ENCODE data around the gene ADK. TPM values are rescaled to one million over a fixed set of nuclear protein-coding genes. Genes with fewer than 3 reads are reported as not detected.
A peak's percentile ranks its signal among the peaks of the same experiment; 100 is the strongest.
"Not testable (repeated sequence)": the region's sequence is repeated elsewhere in the genome, so short reads cannot be mapped to it uniquely, and the experiment has no call there.

Gene ADK
- total and polyA plus RNA-seq, 7 experiments from 2014 or later, result 20.7 to 43.8 (median 25.3) TPM

- Mint-ChIP-seq H3K36me3 (peaks cover 5 to 22% (median 15%) of the 10 kb centered on the region in 5 donors), H3K9me3 (peaks cover 0 to 15% (median 5%) of the 10 kb centered on the region in 11 donors), H3K27ac (no peak overlapping the region), H3K4me3 (no peak overlapping the region), H3K27me3 (no peaks in the 10 kb centered on the region), H3K4me1 (peaks cover 0 to 4% (median 2%) of the 10 kb centered on the region in 7 donors)
- Histone ChIP-seq H3K27ac (ENCODE audit: low read depth, low read length) (no peak overlapping the region), H3K4me3 (ENCODE audit: low read length) (no peak overlapping the region), H3K9me3 (ENCODE audit: control insufficient read depth in 2 of 3, low read length in 3 of 3) (no peaks in the 10 kb centered on the region), H3K27me3 (ENCODE audit: control insufficient read depth in 2 of 2, insufficient read depth in 2 of 2, low read length in 2 of 2) (no peaks in the 10 kb centered on the region), H3K4me1 (ENCODE audit: control insufficient read depth in 2 of 2, insufficient read depth in 2 of 2, low read length in 2 of 2) (no peaks in the 10 kb centered on the region), H3K36me3 (ENCODE audit: control insufficient read depth in 2 of 3, insufficient read depth in 3 of 3, low read length in 3 of 3) (no peaks in the 10 kb centered on the region)
- DNase-seq (no peak), ATAC-seq (no peak)
- POLR2A ChIA-PET, result interaction anchor here (0.7 kb wide), 1 partner anchor 39 kb away, joined by 3 read pairs; no protein-coding TSS in a partner anchor
- intact Hi-C loops (cut with micrococcal nuclease), result no loop called here
- CTCF ChIA-PET, result no interaction called here
These were observed 309.8 kb downstream of the ADK start for GRCh38 chr10:74460812-74461211.

- Histone ChIP-seq H3K36me3 (ENCODE audit: control insufficient read depth in 2 of 3, insufficient read depth in 3 of 3, low read length in 3 of 3) (no peaks in the 10 kb centered on the region), H3K4me1 (ENCODE audit: control insufficient read depth in 2 of 2, insufficient read depth in 2 of 2, low read length in 2 of 2) (no peaks in the 10 kb centered on the region), H3K9me3 (ENCODE audit: control insufficient read depth in 2 of 3, low read length in 3 of 3) (no peaks in the 10 kb centered on the region), H3K4me3 (ENCODE audit: low read length) (no peak overlapping the region), H3K27me3 (ENCODE audit: control insufficient read depth in 2 of 2, insufficient read depth in 2 of 2, low read length in 2 of 2) (no peaks in the 10 kb centered on the region), H3K27ac (ENCODE audit: low read depth, low read length) (no peak overlapping the region)
- Mint-ChIP-seq H3K27me3 (no peaks in the 10 kb centered on the region), H3K9me3 (peaks cover 0 to 2% (median 0%) of the 10 kb centered on the region in 11 donors), H3K4me3 (no peak overlapping the region), H3K27ac (no peak overlapping the region), H3K36me3 (peaks cover 3 to 42% (median 27%) of the 10 kb centered on the region in 5 donors), H3K4me1 (peaks cover 0 to 2% (median 0%) of the 10 kb centered on the region in 7 donors)
- ChIA-PET POLR2A (no interaction called here), CTCF (no interaction called here)
- no peak for ATAC-seq
- intact Hi-C loops (cut with micrococcal nuclease), result no loop called here
- no peak for DNase-seq
These were observed 323.1 kb downstream of the ADK start for GRCh38 chr10:74474022-74474713.

- H3K9me3 ChIP-seq (ENCODE audit: control insufficient read depth in 2 of 3, low read length in 3 of 3); H3K4me3 ChIP-seq (ENCODE audit: low read length); H3K27me3 ChIP-seq (ENCODE audit: control insufficient read depth in 2 of 2, insufficient read depth in 2 of 2, low read length in 2 of 2); H3K36me3 ChIP-seq (ENCODE audit: control insufficient read depth in 2 of 3, insufficient read depth in 3 of 3, low read length in 3 of 3); POLR2A ChIA-PET; H3K27me3 Mint-ChIP-seq; CTCF ChIA-PET; intact Hi-C loops (cut with micrococcal nuclease); H3K9me3 Mint-ChIP-seq; H3K27ac ChIP-seq (ENCODE audit: low read depth, low read length); ATAC-seq; H3K4me3 Mint-ChIP-seq; DNase-seq; H3K4me1 Mint-ChIP-seq; H3K4me1 ChIP-seq (ENCODE audit: control insufficient read depth in 2 of 2, insufficient read depth in 2 of 2, low read length in 2 of 2): not testable (repeated sequence)
- Mint-ChIP-seq H3K27ac (peak overlapping the region in 1 of 9 donors; percentile 1), H3K36me3 (peaks cover 3 to 36% (median 29%) of the 10 kb centered on the region in 5 donors)
These were observed 325.2 kb downstream of the ADK start for GRCh38 chr10:74476162-74476706.

GRCh38 chr10:74480778-74481177 lies 329.8 kb downstream of the ADK start:
- Mint-ChIP-seq H3K4me3 (no peak overlapping the region), H3K36me3 (peaks cover 10 to 47% (median 34%) of the 10 kb centered on the region in 5 donors), H3K4me1 (peaks cover 0 to 6% (median 0%) of the 10 kb centered on the region in 7 donors), H3K27me3 (no peaks in the 10 kb centered on the region), H3K27ac (no peak overlapping the region), H3K9me3 (peaks cover 2 to 18% (median 7%) of the 10 kb centered on the region in 11 donors)
- Histone ChIP-seq H3K27ac (ENCODE audit: low read depth, low read length) (no peak overlapping the region), H3K36me3 (ENCODE audit: control insufficient read depth in 2 of 3, insufficient read depth in 3 of 3, low read length in 3 of 3) (peaks cover 0 to 3% (median 0%) of the 10 kb centered on the region in 3 experiments), H3K27me3 (ENCODE audit: control insufficient read depth in 2 of 2, insufficient read depth in 2 of 2, low read length in 2 of 2) (no peaks in the 10 kb centered on the region), H3K4me3 (ENCODE audit: low read length) (no peak overlapping the region), H3K4me1 (ENCODE audit: control insufficient read depth in 2 of 2, insufficient read depth in 2 of 2, low read length in 2 of 2) (no peaks in the 10 kb centered on the region), H3K9me3 (ENCODE audit: control insufficient read depth in 2 of 3, low read length in 3 of 3) (peaks cover 0 to 7% (median 0%) of the 10 kb centered on the region in 3 experiments)
- no peak for DNase-seq
- intact Hi-C loops (cut with micrococcal nuclease), result no loop called here
- no peak for ATAC-seq
- POLR2A ChIA-PET, result no interaction called here
- CTCF ChIA-PET, result no interaction called here

- ChIA-PET CTCF (no interaction called here), POLR2A (no interaction called here)
- Mint-ChIP-seq H3K36me3 (peaks cover 10 to 45% (median 34%) of the 10 kb centered on the region in 5 donors), H3K4me1 (peaks cover 0 to 7% (median 0%) of the 10 kb centered on the region in 7 donors), H3K27ac (no peak overlapping the region), H3K4me3 (peak overlapping the region in 1 of 10 donors; percentile 46), H3K9me3 (peaks cover 2 to 18% (median 7%) of the 10 kb centered on the region in 11 donors), H3K27me3 (no peaks in the 10 kb centered on the region)
- no peak for ATAC-seq
- no peaks in the 10 kb centered on the region for H3K4me1 ChIP-seq (ENCODE audit: control insufficient read depth in 2 of 2, insufficient read depth in 2 of 2, low read length in 2 of 2)
- H3K9me3 ChIP-seq (ENCODE audit: control insufficient read depth in 2 of 3, low read length in 3 of 3), result peaks cover 0 to 7% (median 0%) of the 10 kb centered on the region in 3 experiments
- H3K4me3 ChIP-seq (ENCODE audit: low read length), result no peak overlapping the region
- no peaks in the 10 kb centered on the region for H3K27me3 ChIP-seq (ENCODE audit: control insufficient read depth in 2 of 2, insufficient read depth in 2 of 2, low read length in 2 of 2)
- H3K36me3 ChIP-seq (ENCODE audit: control insufficient read depth in 2 of 3, insufficient read depth in 3 of 3, low read length in 3 of 3), result peaks cover 0 to 3% (median 0%) of the 10 kb centered on the region in 3 experiments
- intact Hi-C loops (cut with micrococcal nuclease), result no loop called here
- DNase-seq, result no peak
- H3K27ac ChIP-seq (ENCODE audit: low read depth, low read length), result no peak overlapping the region
These were observed 332.3 kb downstream of the ADK start for GRCh38 chr10:74483356-74483755.

- peaks cover 2 to 18% (median 6%) of the 10 kb centered on the region in 11 donors for H3K9me3 Mint-ChIP-seq
- Histone ChIP-seq H3K27me3 (ENCODE audit: control insufficient read depth in 2 of 2, insufficient read depth in 2 of 2, low read length in 2 of 2) (no peaks in the 10 kb centered on the region), H3K27ac (ENCODE audit: low read depth, low read length) (no peak overlapping the region), H3K9me3 (ENCODE audit: control insufficient read depth in 2 of 3, low read length in 3 of 3) (peaks cover 0 to 7% (median 0%) of the 10 kb centered on the region in 3 experiments), H3K4me3 (ENCODE audit: low read length) (no peak overlapping the region), H3K36me3 (ENCODE audit: control insufficient read depth in 2 of 3, insufficient read depth in 3 of 3, low read length in 3 of 3) (peaks cover 0 to 3% (median 0%) of the 10 kb centered on the region in 3 experiments), H3K4me1 (ENCODE audit: control insufficient read depth in 2 of 2, insufficient read depth in 2 of 2, low read length in 2 of 2) (no peaks in the 10 kb centered on the region)
- ChIA-PET POLR2A (no interaction called here), CTCF (no interaction called here)
- peaks cover 10 to 37% (median 28%) of the 10 kb centered on the region in 5 donors for H3K36me3 Mint-ChIP-seq
- intact Hi-C loops (cut with micrococcal nuclease), result no loop called here
- DNase-seq (no peak), ATAC-seq (no peak)
- H3K4me1 Mint-ChIP-seq, result peaks cover 0 to 5% (median 0%) of the 10 kb centered on the region in 7 donors
- H3K27me3 Mint-ChIP-seq, result no peaks in the 10 kb centered on the region
- H3K27ac Mint-ChIP-seq, result no peak overlapping the region
- no peak overlapping the region for H3K4me3 Mint-ChIP-seq
These were observed 334.3 kb downstream of the ADK start for GRCh38 chr10:74485283-74485682.
